IPS-11a (cell line): ENCODE data around the gene LRBA.

Experiments
- H3K4me3 ChIP-seq: one replicate; pipeline ENCODE4 v1.5.1; 2013; ENCODE audit warnings: low read depth, low read length, control low read depth

Gene LRBA

GRCh38 chr4:150232029-150232428, 783.1 kb downstream of the LRBA start:
- no peak overlapping the region for H3K4me3 ChIP-seq

GRCh38 chr4:150231107-150231770, 783.8 kb downstream of the LRBA start:
- H3K4me3 ChIP-seq = no peak overlapping the region

GRCh38 chr4:150230561-150230960, 784.5 kb downstream of the LRBA start:
- no peak overlapping the region for H3K4me3 ChIP-seq

- H3K4me3 ChIP-seq = no peak overlapping the region
Observed at GRCh38 chr4:150229520-150229919, 785.6 kb downstream of the LRBA start.

DNA sequence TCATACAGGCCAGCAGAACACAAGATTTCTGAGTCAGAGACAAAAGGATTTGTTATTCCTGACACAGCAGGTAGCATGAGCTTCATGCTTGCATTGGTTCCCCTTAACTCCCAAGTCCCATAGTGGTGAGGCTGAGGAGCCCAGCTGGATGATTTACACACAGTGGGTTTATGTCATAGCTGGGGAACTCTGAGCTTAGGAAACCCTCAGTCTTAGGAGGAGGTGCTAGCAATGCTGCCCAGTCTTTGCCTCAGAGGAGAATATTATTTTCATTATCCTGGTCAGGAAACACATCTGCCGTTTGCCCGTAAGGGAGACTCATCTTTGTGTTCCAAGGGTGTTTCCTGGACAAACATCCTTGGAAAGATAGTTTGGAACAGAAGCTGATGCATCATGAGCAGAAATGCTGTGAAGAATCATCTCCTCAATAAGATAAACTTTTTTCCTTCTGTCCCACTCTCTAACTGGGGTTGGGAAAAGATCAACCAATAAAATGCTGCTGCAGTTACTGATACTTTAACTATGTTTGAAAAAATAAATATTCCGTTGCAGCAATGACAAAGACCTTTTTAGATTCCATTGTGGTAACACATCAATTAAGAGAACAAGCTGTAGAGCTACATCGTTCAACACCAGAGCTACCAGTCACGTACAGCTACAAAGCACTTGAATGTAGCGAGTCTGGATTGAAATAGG, 790.0 kb downstream of the LRBA start:
- no peak overlapping the region for H3K4me3 ChIP-seq

DNA sequence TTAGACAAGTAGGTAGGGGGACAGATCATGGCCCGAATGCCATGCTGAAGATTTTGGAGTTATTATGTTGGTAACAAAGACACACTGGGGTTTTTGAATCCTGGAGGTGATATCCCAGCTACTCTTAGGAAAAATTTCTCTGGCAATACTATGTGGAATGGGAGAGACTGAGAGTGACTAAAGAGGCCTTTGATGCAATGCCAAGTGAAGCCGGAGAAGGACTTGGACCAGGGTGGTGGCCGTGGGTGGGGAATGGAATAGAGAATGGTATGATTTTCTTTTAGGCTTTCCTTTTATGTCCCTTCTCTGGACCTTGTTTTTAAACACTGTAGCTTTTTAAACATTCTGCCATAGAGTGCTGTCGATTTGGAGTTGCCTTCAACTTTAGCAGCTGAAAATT, 795.2 kb downstream of the LRBA start:
- no peak overlapping the region for H3K4me3 ChIP-seq

- no peak overlapping the region for H3K4me3 ChIP-seq
Observed at GRCh38 chr4:150218447-150218846, 796.6 kb downstream of the LRBA start.

DNA sequence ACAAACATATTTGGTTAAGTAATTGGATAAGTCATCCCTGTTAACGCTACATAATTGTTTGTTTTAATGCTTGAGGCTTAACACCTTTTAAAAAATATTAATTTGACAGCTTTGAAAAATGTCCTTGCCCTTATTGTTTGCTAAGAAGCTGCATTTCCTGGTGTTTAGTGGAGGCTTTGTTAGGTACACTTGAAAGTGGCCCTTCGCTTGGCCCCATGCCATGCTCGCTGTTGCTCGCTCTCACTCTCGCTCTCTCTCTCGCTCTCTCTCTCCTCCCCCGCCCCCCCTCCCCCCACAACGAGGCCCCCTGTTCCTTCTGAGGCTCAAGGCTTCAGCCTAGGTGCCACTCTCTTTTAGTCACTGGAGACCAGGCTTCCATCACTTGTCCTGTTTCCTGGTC, 797.3 kb downstream of the LRBA start:
- H3K4me3 ChIP-seq = no peak overlapping the region

GRCh38 chr4:150217192-150217591, 797.9 kb downstream of the LRBA start:
- no peak overlapping the region for H3K4me3 ChIP-seq

DNA sequence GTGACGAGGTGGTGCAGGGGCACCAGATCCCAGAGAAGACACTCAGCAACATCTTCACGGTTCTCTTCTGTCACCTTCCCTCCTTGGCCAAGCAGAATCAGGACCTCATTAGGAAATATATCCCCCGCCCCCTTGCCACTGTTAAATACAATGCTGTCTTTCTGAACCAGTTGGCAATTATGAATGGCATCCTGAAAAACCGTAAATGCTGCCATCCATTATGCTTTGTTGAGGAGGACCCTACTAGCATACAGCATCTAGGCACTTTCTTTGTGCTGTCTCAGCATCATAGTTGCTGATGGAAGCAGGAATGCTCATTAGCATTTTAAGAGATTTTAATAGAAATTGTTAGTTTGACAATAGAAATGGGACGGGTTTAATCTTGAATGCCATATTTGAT, 798.4 kb downstream of the LRBA start:
- H3K4me3 ChIP-seq = no peak overlapping the region

GRCh38 chr4:150215601-150216000, 799.5 kb downstream of the LRBA start:
- no peak overlapping the region for H3K4me3 ChIP-seq
